ENCODE data around the gene STKLD1.
"Not testable (repeated sequence)": the region's sequence is repeated elsewhere in the genome, so short reads cannot be mapped to it uniquely, and the experiment has no call there.

The STKLD1 gene

DNA sequence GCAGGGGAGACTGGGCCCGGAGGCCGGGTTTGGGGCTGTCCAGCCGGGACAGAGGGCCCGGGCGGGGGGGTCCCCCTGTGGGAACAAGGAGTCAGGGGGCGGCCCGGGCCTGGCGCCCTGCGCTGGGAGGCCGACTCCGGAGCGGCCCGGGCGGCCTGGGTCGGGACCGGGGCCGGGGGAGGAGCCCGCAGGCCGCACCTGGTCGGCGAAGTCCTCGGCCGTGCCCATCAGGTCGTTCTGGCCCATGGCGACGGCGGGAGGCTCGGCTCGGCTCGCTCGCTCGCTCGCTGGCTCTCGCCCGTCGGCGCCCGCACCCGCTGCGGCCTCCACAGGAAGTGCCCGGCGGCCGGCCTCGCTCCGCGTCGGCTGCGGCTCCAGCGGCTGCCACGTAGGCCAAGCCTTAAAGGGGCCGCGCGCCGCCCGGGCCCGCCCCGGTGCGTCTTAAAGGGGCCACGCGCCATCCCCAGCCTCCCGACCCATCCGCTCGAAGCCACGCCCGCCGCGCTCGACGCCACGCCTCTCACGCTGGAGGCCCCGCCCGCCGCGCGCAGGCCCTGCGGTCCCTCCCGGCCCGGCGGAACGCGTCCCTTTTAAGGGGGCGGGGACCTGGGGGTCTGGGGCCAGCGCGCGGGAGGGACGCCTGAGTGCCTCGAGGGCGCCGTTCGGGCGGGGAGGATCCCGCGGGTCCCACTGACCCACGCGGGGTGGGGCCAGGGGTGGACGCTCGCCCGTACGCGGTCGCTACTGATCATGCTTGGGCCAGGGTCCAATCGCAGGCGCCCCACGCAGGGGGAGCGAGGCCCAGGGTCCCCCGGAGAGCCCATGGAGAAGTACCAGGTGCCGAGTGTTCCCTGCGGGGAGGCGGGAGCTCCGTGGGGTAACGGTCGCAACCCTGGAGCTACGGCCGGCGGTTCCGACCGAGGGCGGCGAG is at the start of gene STKLD1, which contains the start of gene SURF4:
Gene STKLD1, plus strand, starts transcription at position 643 of the 931 bp plus-strand sequence. Its CDS starts 108 bp downstream, at position 751.
Gene SURF4, minus strand, starts transcription at position 337 of the 931 bp plus-strand sequence. Its CDS starts 91 bp downstream, at position 246.
- DNase-seq, result peak; percentile 96

DNA sequence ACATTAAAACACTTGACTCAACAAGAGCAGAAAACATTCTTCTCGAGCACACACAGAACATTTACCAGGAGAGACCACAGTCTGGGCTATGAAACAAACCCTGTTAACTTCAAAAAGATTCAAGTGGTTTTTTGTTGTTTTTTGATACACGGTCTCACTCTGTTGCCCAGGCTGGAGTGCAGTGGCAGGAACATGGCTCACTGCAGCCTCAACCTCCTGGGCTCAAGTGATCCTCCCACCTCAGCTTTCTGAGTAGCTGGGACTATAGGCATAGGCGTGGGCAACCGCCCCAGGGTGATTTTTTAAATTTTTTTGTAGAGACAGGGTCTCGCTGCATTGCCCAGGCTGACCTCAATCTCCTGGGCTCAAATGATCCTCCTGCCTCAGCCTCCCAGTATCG is 49.1 kb upstream of the STKLD1 start:
- DNase-seq, result not testable (repeated sequence)

DNA sequence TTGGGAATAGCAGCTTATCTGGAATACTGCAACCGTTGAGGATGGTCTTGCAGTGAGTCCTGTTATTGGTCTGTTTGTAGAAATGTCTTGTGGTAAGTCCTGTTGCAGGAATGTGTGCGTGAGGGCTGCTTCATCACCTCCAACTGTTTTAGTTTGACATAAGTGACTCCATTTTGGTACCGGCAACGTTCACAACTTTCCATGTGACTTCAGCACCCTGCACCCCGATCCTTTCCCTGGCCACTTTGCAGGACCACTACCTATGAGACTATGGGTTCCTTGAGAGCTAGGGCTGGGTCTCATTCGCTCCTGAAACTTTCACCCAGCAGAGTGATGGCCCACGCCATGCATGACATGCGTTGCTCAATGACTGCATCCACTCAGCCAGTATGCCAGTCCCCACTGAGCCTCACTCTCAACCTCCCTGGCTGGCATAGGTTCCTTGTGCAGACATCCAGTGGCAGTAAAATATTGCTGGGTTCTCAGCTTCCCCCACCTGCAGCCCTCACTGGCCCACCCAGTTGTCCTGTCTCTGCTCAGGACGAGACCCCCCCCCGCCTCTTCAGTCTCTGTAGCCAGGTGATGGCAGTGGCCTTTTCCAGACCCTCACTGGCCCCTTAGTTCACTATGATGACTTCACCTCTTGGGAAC is 48.2 kb upstream of the STKLD1 start:
- no peak for DNase-seq

DNA sequence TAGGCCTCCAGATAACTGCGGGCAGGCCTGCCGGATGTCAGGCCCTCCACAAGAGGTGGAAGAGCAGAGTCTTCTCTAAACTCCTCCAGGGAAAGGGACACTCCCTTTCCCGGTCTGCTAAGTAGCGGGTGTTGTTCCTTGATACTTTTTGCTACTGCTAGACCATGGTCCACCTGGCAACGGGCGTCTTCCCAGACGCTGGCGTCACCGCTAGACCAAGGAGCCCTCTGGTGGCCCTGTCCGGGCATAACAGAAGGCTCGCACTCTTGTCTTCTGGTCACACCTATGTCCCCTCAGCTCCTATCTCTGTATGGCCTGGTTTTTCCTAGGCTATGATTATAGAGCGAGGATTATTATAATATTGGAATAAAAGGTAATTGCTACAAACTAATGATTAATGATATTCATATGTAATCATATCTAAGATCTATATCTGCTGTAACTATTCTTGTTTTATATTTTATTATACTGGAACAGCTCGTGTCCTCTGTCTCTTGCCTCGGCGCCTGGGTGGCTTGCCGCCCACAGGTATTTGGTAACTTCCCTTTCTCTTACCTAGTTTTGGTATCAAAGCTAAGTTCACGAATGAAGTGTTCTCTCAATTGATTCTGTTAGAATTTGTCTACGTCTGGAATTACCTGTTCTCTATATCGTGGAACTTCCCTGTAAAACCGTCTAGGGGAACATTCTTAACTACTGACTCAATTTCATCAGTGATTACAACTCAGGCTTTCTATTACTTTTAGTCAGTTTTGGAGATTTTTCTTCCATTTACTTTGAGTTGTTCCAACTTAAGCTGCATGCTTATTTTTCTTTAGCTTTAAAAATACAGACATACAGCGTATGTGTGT is 46.6 kb upstream of the STKLD1 start:
- DNase-seq, result not testable (repeated sequence)

DNA sequence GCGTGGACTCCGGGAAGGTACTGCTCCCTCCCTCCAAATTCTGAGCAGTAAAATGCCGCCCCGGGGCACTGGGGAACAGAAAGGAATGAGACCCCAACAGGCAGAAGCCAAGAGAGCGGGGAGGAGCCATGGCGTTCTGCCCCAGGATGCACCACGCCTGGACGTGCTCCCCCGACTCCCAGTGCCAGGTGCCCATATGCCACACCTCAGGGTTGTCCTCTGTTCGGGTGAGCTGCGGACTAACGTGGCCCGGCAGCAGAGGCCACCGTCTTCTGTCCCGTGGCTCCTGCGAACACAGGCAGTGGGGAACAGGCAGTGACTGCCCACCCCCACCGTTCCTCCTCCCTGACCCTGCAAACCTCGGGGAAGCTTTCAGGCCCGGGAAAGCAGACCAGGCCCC is 44.9 kb upstream of the STKLD1 start:
- DNase-seq, result no peak

DNA sequence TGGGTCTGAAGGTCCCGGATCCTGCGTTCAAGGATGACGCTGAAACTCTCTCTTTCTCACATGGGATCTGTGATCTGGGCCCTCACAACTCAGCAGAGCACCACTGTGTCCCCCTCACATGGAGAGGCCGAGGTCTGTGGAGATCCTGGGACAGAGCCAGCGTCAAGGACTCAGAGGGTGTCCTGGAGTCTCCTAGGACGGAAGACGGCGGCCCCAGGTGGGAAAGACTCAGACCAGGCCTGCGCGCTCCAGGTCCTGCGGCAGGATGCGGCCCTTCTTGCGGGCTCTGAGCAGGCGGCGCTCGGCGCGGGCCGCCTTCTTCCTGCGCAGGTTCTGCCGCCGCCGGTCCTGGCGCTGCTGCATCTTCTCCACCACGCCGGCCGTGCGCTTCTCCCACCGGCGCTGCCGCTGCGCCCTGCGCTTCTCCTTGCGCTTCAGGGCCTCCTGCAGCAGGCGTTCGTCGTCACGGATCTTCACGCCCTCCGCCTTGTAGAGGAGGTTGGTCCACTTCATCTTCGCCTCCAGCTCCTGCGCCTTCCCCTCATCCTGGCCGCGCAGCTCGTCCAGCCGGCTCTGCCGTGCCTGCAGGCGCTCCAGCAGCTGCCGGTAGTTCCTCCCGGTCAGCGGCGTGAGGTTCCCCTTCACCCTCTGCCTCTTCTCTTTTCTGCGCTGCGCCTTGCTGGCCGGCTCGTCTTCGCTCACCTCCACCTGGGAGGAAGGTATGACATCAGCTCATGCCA is 44.4 kb upstream of the STKLD1 start:
- no peak for DNase-seq

DNA sequence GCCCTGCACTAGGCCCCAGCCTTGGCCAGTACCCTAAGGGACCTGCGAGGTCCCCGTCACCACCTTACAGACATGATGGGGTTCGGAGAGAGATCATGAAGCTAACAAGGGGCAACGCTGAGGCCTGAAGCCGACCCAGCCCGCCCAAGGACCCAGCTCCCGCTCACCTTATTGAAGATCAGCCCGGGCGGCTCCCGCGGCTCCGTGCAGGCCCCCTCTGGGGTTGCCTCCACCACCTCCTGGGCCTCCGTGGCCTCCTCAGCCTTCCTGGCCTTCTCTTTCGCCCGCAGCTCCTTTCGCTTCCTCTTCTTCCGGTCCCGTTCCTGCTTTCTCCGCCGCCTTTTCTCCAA is 43.8 kb upstream of the STKLD1 start:
- no peak for DNase-seq

DNA sequence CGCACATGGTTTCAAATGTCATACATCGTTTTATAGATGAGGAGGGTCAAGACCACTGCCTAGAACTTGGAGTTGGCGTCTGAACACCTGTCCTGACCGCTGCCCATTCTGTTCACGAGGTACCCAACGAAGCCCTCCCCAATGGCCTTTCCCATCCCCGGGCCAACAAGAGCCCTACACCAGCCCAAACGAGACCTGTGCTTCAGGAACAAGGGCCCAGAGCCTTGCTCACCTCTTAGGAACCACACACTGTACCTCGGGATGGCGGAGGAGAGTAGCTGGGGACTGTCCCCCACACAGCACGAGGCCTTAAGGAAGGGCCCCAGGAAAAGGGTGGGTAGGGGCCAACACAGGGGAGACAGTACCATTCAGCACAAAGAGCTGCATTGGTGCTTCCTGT is 43.2 kb upstream of the STKLD1 start:
- DNase-seq, result no peak

DNA sequence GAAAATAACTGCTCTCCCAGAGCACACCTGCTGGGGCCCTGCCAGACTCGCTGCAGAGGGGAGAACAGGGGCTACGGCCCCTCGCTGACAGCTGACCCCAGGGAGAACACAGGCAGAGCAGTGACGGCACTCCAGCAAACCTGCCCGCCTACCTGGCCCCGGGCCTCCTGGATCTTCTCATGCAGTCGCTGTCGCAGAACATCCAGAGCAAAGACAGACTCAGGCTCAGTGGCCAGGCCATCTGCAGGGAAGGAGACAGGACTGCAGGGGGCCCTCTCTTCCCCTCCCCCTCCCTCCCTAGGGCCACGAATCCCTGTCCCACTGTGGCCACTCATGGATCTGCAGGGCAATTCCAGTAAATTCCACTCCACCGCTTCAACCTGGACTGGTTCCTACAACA is 42.6 kb upstream of the STKLD1 start:
- DNase-seq, result no peak

DNA sequence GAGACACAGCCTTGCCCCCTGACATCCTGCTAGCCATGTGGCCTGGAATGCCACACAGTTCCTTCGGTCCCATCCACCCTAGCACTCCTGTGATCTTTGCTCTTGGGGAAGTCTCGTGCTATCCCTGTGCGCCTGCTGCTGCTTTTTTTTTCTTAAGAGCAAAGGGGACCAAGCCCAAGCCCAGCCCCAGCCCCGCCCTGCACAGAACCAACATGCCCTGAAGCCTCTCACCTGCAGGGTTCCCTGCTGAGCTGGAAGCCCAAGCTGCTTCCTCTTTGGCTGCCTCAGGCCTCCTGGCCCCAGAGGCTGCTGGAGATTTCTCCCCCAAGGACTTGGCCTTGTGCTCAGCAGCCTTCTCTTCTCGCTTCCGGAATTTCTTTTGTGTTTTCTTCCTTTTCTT is 42.0 kb upstream of the STKLD1 start:
- DNase-seq, result no peak

DNA sequence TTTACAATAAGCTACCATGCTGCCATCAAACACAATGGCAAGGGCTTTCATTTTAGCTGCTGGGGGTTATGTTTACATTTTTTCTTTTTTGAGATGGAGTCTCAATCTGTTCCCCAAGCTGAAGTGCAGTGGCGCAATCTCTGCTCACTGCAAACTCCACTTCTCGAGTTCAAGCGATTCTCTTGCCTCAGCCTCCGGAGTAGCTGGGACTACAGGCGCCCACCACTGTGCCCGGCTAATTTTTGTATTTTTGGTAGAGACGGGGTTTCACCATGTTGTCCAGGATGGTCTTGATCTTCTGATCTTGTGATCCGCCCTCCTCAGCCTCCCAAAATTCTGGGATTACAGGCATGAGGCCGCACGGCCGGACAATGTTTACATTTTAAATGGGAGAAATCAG is 41.3 kb upstream of the STKLD1 start:
- DNase-seq, result not testable (repeated sequence)

DNA sequence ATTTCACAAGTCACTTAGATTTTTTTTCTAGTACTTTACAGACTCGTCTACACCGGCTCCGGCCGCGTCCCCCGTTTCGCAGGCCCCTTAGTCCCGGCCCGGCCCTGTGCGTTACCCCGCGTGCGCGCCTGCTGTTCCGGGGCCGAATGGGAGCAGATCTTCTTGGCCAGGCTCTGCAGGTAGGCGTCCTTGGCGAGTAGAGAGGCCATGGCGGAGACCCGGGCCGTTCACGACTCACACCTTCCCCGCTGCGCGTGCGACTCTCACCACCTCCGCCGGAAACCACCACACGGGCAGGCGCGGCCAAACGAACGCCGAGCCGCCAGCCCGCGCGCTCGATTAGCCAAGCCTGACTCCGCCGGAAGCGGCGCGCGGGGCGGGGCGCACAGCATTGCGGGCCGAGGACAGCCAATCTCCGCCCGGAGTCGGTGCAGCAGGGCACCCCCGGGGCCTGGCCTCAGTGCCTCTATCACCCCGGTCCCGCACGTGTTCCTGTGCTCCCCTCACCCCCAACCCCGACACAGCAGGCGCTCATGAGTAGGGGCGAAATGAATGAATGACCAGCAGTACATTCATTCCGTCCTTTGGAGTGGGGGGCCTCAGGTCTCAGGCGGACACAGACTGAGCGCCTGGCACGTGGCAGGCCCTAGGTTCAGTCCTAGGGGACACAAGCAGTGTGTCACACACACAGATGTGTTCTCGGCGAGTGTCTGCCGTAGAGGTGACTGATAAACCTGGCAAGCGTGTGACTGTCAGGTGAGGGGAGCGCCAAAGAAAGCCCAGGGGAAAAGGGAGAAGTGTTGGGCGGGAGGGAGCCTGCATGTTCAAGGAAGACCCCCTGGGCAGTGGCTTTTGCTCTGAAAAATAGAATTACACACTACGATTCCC is 40.0 kb upstream of the STKLD1 start, which contains the start of gene SURF6:
Gene SURF6, minus strand, starts transcription at position 265 of the 888 bp plus-strand sequence. Its CDS starts 56 bp downstream, at position 209.
- peak; percentile 90 for DNase-seq

DNA sequence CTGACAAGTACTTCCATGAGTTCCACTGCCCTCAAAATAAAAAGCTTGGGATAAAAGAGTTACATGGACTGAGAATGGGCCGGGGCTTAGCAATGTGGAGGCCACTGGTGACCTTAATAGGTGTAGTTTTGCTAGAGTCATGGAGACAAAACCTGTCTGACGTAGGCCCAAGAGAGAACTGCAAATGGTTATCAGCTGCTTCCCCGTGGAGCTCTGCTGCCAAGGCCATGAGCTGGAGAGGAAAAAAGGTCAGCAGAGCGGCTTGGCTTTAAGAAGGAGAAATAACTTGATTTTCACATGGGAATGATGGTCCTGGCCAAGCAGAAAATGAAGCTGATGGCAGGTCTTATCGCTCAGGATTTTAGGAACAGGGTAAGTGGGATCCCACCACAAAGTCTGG is 36.5 kb upstream of the STKLD1 start:
- DNase-seq, result no peak

DNA sequence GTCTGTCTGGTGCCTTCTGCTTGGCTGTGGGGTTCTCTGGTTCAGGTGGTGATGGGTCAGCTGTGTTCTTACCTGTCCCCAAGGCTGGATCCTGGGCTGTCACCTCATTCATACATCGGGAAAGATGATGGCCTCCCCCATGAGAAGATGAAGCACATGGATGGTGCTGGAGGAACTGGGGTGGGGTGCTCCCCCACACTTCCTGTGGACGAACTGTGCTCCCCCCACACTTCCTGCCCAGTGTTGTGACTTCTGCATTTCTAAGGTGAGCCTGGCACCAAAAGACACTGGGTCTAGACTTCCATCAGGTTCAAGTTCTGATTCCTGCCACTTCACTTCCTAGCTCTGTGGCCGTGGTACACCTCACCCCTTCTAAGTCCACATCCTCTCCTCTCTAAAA is 35.9 kb upstream of the STKLD1 start:
- no peak for DNase-seq

DNA sequence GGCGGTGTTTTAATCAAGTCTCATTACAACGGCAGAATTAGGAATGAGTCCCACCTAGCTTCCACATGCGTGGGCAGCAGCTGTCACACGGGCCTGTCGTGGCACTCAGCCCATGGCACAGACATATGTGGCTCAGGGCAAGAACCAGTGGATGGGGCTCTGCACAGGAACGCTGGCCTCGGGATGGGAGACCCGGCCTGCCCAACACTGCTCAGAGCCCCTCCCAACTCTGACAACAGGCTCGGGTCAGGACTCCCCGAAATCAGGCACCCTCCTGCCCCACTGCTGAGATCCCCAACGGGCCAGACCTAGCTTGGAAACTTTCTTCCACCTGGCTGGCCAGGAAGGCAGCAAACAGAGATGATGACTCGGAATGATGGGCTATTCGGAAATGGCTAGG is 35.2 kb upstream of the STKLD1 start:
- DNase-seq, result no peak

DNA sequence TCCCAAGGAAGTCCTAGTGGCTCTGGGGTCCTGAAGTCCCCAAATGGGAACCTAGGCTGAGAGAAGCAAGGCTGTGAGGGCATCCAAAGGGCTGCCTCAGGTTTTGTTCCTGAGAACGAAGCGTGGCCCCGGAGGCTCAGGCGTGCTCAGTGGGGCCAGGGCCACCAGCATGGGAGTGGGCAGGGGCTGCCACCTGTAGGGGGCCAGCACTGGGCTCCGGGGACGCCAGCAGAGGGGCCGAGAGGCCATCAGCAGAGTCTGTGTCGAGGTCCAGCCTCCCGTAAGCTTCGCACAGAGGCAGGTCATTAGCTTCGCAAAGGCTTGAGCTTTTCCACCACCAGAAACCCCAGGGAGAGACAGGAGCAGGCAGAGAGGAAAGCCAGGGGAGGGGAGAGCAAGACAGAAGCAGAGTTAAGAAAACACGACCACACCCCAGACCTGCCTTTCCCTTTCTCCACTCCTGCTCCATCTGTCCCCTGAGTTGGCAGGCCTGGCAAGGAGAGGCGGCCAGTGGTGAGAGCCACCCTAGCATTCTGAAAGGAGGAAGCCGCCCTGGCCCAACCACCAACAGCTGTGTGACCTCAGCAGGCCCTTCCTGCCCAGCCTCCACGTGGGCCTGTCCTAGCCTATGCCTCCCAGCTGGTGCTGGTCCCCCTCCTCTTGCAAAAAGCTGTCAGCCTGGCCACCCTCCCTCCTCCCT is 34.6 kb upstream of the STKLD1 start:
- DNase-seq, result no peak

DNA sequence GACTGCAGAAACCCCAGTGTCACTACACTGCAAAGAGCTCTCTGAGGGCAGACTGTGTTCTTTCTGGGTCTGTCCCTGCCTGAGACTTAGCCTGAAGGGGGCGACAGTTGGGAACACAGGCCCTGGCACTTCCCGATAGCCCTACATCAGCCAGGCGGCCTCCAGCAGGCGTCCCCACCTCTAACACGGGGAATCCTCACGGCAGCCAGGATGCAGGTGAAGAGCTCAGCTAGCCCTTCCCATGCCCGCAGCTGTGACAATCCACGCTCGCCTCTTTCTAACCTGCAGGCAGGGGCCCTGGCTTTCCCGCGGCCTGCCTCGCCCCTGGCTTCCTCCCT is 34.1 kb upstream of the STKLD1 start:
- no peak for DNase-seq

DNA sequence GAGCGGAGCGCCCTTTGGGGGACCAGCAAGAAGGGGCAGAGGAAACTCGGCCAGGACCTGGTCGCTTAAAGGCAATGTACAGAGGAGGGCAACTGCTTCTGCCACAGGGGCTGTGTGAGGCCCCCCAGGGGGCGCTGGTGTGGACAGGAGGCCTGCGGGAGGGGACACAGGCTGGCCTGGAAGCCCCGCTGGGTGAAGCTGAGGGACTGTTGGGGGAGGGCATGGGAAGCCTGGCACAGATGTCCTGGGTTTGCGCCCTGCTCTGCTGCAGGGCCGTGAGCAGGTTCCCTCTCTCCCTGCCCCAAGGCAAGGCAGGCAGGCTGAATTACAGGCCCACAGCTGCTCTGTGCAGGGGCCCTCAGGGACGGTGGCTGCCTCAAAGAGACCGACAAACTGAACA is 33.6 kb upstream of the STKLD1 start:
- no peak for DNase-seq

DNA sequence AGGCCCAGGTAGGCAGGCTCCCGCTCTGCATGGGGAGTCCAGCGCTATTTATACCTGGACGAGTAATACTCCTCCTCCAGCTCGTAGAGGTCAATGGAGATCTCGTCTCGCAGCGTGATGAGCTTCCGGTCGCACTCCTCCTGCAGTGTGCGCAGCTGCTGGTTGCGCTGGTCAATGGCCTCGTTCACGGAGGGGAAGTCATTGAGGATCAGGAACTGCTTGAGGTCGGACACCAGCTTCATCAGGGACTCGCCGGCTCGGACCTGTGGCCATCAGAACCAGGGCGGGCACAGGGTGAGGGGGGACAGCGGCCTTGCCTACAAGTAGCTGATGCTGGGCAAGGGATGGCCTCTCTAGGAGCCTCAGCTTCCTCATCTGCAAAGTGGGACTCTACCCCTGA is 32.1 kb upstream of the STKLD1 start:
- DNase-seq, result no peak

DNA sequence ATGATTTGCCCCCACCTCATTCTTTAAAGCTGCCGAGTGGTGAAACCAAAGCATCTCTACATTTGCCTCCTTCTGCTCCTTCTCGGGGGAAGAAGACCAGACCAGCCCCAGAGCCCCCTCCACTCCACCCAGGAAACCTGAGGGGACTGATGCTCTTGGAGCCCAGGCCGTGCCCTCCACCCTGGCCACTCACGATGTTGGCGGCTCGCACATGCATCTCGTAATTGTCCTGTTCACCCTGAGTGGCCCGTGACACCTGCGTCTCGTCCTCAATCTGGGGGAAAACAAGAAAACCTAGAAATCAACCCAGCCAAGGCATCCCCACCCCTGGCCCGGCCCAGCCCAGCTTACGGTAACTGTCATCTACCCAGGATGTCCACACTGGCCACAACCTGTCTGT is 31.2 kb upstream of the STKLD1 start:
- no peak for DNase-seq

DNA sequence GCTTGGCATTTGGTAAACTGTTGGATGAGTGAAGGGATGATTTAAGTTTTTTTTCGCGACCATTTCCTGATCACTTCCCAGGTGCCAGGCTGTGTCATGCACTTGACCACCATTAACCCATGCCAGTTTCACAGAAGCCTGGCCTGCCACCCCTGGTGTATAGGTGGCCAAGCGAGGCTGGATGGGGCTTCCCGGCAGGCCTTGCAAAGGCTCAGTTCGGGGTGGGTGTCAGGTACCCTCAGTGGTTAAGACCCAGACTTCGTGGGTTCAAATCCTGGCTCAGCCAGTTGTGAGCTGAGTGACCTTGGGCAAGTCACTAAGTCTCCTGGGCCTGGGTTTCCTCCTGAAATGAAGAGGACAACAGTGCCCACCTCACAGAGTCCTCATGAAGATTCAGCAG is 30.6 kb upstream of the STKLD1 start:
- no peak for DNase-seq

Data from EL (cell line).